SHP77 (cell line): ENCODE results near the gene FRMD6.

Experiments
- DNase-seq, 2 experiments: peaks; one replicate each; lab custom pipeline; 2025; lab: John Stamatoyannopoulos, UW

FRMD6 gene

DNA sequence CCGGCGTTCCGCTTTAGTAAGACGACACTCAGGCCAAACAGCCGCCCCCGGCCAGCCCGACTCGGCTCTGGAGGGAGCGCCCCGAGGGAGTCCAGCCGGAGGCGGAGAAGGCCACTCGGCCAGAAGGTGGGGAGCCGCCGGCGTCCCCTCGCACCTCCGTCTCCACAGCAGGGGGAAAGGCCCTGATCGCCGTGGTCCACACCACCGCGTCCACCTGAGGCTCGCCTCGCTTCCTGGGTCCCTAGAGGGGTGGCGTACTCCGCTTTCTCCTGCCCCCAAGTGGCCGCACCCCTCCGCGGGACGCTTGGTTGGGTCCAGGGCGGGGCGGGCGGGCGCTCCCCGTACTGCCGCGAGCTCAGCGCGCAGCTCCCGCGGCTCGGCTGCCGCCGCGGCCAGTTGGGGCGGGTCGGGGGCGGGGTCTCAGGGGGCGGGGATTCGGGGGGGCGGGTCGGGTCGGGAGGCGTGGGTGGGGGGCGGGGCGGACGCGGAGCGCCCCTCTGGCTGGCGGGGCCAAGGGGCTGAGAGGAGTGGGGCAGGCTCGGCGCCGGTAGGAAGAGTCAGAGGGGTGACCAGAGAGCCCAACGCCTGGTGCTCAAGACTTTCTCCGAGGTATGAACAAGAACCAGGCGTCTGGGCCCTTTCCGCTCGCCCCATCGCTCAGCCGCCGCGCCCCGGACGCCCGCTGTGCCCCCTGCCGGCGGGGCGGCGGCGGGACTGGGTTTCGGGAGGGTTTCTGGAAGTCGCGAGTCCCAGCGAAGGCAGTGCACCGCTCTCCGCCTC is at the start of gene FRMD6:
FRMD6 (plus strand) TSS at position 523 of the 780 bp plus-strand sequence. CDS start 37,927 bp downstream, outside the sequence.
- DNase-seq: peak; percentile 75 to 88

DNA sequence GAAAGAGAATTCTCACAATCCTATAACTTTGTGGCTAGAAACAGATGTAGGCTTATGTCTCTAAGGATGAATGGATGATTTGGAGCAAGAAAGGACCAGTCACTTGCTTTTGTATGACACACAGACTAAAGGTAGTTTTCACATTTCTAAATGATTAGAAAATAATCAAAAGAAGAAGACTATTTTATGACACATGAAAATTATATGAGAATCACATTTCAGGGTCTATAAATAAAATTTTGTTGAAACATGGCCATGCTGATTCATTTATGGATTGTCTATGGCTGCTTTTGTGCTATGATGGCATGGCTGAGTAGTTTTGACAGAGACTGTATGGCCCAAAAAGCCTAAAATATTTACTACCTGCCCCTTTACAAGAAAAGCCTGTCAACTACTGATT is 49.4 kb upstream of the FRMD6 start:
- DNase-seq: no peak

DNA sequence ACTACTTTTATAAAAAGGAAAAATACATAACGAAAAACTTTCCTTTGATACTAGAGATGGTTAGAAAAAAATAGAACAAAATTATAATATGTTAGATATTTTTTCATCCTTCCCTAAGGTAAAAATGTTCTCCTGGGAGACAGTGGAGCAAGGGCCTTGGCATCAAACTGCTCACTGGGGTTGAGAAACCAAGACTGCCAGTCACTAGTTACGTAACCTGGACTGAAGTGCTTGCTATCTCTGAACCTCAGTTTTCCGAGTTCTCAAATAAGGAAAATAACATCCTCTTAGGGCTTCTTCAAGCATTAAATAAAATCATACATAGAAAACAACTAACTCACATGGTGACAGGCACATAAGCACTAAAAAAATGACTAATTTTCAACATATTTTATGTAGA is 48.2 kb upstream of the FRMD6 start:
- DNase-seq: no peak

- no peak for DNase-seq
These were observed 47.6 kb upstream of the FRMD6 start for GRCh38 chr14:51604073-51604472.

- DNase-seq: no peak
These were observed 46.1 kb upstream of the FRMD6 start for GRCh38 chr14:51605575-51605974.

- no peak for DNase-seq
These were observed 44.0 kb upstream of the FRMD6 start for GRCh38 chr14:51607711-51608110.

- DNase-seq: no peak
These were observed 42.3 kb upstream of the FRMD6 start for GRCh38 chr14:51609251-51609954.

- no peak for DNase-seq
These were observed 41.8 kb upstream of the FRMD6 start for GRCh38 chr14:51609955-51610283.

DNA sequence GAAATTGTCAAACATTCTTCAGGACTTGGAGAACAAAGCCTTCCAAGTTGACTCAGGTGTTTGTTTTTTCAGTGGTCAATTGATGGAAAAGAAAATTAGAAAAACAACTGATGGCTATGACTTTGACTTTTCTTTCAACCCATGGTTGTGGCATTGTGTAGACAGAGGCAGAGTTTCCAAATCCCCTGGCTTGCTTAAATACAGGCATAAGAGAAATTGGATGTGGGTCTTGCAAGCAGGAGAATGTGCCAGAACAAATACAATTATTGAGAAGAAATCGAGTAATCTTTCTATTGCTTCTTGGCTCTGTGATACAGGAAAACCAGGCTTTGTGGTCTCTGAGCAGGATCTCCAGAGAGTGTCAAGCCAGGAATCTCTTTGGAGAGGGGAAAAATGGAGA is 40.9 kb upstream of the FRMD6 start:
- no peak for DNase-seq

DNA sequence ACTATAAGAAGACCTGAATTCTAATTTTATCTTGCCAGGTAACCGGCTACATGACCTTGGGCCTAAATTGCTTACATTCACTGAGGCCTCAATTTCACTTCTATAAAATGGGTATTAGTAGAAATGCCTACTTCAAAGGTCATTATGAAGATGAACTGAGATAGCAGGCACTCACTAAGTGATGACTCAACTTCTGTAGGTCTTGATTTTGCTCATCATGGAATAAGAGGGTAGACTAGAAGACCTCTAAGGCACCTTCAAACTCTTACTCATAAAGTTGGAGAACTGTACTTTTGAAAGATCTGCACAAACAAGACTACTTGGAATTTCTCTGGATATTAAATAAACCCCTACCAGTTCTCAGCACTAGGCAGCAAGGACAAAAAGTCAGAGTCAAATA is 39.3 kb upstream of the FRMD6 start:
- DNase-seq: no peak

GRCh38 chr14:51613416-51613815 is 38.3 kb upstream of the FRMD6 start:
- no peak for DNase-seq

DNA sequence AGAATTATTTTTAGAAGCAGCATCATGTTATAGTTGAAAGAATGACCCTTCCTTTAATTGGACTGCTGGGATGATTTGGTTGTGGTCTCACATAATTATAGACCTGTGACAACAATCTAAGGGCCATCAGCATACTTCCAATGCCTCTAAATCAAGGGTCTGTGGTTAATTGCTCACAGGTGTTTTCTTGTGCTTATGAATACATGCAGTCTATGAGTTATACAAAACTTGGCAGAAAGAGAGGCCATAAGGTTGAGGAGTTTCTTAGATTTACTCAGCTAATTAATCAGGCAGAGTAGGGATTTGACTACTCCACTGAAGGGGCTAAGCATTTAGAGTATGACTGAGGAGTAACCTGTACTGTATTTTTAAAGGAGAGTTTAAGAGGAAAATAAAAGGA is 37.0 kb upstream of the FRMD6 start:
- DNase-seq: no peak

- no peak for DNase-seq
These were observed 35.5 kb upstream of the FRMD6 start for GRCh38 chr14:51616256-51616655.

DNA sequence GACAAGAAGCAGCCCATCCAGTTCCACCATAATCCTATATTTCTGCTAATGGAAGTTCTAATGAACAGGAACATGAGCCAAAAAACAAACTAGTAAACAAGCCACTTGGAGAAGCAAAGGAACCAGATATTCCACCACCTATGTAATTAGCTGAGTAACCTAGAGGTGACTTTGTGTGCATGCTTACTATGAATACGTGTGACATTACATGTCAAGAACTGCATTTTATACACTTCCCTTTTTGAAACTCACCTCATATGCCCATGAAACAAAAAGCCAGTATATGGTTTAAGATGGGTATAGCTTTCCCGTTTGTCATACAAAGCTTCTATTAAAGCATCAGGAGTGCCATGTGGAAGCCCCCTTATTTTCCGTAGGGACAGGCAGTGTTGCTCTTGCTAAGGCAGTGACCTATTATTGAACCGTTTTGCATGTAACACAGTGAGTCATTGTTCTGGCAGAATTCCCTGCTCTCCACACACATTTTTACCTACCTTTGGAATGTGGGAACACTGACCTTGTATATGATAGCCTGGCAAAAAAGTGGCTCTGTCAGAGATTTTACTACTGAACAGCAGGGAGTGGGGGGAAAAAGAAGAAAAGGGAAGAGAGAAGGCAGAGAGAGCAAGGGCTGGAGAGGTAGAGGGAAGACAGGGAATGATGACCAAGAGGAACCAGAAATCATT is 34.8 kb upstream of the FRMD6 start:
- DNase-seq: no peak

GRCh38 chr14:51619561-51619960 is 32.1 kb upstream of the FRMD6 start:
- no peak for DNase-seq

DNA sequence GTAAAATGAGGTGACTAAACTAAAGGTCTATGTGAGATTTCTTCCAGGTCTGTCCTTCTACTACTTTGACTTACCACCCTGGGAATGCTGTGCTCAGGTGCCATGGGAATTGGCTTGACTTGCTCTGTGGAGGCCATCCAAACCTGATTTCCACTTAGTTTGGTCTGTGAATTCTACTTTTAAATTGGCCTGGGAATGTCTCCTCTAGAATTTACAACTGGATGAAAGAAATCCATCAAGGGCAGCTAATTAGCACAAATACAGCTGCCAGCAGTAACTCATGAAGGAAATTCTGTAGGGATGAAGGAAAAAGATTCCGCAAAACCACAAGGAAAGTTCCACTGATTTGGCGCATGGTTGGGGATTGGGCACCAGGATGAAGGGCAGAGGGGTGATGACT is 31.7 kb upstream of the FRMD6 start:
- no peak for DNase-seq

- DNase-seq: no peak
These were observed 30.1 kb upstream of the FRMD6 start for GRCh38 chr14:51621654-51622053.

GRCh38 chr14:51622376-51622775 is 29.3 kb upstream of the FRMD6 start:
- DNase-seq: no peak

DNA sequence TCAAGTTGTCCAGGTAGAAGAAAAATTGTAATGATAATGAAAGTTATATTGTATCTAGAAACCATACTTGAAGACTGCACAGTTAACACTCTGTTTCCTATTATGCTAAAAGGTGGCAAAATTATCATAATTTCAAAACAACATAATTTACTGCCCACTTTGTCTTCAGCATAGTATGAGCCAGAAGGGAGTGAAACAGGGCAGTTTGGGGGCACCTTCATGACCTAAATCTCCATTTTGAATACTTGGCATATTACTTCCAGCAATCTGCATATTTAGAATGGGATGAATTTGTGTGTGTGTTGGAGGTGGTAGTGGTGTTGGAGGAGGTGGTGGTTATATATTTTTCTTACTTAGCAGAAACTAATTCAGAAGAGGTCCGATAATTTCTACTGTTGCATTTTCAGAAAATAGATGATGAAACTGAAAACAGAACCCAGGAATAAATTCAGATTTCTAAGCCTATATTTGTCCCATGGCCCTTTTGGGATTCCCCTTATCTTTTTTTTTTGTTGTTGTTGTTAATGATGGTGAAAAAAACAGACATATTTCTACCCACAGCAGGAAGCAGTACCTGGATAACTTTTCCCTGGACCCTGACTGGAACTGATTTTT is 26.6 kb upstream of the FRMD6 start:
- no peak for DNase-seq

DNA sequence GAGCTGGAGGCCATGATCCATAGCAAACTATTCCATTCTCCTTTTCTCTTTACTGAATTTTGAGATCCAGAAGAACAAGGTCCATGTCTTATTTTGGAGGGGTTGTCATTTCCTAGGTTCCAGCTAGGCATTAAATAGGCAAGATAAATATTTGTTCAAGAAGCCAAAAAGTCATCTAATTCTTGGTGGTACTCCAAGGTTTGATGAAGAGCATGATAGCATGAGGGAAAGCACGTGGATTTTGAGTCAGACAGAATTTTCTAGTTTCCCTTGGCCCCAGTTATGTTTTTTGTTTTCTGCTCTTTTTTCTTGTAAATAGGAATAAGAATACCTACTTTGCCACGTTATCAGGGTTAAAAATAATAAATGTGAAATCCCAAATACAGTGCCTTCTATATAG is 25.5 kb upstream of the FRMD6 start:
- DNase-seq: no peak

DNA sequence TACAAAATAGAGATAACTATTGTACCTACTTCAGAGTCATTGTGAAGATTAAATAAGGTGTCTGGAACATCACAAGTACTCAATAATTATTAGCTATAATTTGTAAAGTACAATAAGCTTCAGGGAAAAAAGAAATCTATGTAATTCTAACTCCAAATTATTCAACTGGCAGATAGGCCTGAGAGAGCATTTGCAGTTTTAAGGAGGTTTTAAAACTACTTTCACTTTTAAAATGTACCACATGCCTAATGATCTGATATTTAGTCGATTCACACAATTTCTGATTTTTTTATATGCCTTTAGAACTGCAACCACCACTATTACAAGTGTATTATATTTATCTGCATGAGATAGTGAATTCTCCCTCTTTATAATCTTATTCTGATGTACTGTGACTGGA is 24.9 kb upstream of the FRMD6 start:
- no peak for DNase-seq

DNA sequence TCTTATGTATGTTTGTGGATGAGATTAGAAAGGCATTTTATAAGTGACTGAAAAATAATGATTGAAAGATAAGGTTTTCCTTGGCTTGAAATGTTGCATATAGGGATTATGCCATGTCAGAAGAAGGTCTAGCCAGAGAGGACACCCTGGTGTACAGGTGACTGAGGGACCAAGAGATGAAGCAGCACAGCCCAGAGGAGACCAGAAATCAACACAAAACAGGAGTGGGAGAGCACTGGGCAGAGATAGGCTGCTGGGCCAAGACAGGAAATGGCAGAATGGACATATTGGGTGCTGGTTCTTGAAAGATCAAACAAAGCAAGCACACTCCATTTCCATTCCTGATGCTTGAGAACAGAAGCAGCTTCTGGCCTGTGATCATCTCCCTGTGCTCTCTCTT is 24.4 kb upstream of the FRMD6 start:
- DNase-seq: no peak

DNA sequence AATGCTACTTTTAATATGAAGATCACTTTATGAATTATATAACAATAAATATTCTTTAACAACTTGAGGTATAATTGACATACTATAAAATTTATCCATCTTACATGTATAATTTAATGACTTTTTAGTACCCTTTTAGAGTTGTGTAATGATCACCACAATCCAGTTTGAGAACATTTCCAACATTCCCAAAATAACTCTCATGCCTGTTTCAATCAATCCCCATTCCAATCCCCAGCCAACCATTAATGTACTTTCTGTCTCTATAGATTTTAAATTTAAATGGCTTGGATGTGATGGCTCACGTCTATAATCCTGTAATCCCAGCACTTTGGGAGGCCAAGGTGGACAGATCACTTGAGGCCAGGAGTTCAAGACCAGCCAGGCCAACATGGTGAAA is 23.5 kb upstream of the FRMD6 start:
- DNase-seq: no peak
